NCI-H524 (cell line): ENCODE measurements around the gene GFRA1.

ENCODE experiments used
- DNase-seq, 2 experiments: peaks; one replicate each; lab custom pipeline; 2025; lab: John Stamatoyannopoulos, UW

The GFRA1 gene

GRCh38 chr10:116241085-116241484 lies 31.9 kb downstream of the GFRA1 start:
- no peak for DNase-seq

GRCh38 chr10:116240157-116240950 lies 32.7 kb downstream of the GFRA1 start:
- no peak for DNase-seq

DNA sequence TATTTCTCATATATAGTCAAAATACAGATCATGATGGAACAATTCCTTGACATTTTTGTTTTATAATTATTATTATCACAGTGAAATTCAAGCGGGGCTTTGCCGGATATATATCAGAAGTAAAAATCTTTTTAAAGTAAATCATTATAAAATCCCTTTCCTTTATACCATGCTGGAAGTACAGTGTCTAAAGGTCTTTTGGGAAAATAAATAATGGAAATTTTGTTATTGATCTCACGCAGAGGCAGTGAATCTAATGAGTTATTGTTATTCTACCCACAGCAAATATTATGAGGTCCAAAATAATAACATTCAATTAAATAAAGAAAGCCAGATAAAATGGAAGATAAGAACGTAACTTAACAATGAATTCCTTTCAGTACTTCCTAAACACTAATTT lies 33.8 kb downstream of the GFRA1 start:
- DNase-seq, result no peak

DNA sequence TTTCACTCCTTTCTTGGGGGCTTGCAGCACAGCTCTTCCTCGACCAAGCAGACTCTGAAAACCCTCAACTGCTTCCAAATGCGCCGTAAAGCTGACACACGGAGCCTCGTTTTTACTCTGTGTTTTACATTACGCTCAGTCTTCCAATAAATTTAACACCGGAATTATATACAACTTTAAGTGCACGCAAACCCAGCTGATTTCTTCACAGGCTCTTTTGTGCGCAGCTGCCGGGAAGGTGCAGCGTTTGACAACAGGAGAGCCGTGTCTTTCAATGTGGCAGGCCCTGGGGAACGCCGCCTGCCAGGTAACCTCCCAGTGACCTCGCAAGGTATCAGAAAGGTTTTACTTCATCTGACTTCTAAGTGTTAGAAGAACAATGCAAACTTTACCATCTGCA lies 35.0 kb downstream of the GFRA1 start:
- DNase-seq, result no peak

GRCh38 chr10:116237260-116237659 lies 35.7 kb downstream of the GFRA1 start:
- no peak for DNase-seq

- no peak for DNase-seq
These were observed 39.8 kb downstream of the GFRA1 start for GRCh38 chr10:116233230-116233629.

DNA sequence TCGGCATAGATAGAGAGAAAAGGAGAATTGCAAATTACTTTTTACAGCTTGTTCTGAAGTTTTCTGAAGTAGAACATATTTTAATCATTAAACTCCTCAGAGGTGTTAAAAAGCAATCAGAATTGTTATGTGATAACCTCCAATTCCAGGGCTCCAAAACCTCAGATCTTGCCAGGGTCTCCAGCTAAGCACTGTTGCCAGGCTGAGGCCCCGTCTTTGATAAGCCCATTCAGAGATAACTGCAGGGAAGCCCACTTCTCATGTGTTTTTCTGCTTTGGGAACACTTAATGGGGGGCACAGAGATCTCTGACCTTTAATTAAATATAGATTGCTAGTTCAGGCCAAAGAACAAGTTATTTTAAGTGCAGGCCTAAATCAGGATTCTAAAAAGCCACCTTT lies 40.4 kb downstream of the GFRA1 start:
- DNase-seq, result no peak

DNA sequence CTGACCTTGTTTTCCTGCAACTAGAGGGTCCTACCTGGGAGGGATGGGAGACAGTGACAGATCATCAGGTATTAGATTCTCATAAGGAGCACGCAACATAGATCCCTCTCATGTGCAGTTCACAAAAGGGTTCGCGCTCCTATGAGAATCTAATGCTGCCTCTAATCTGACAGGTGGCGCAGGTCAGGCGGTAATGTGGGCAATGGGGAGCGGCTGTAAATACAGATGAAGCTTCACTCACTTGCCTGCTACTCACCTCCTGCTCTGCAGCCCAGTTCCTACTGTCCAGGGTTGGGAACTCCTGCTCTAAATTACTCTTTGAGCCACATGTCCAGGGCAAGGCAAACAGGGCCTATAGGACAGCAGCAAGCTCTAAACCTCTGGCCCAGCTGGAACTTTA lies 46.2 kb downstream of the GFRA1 start:
- no peak for DNase-seq

GRCh38 chr10:116226053-116226452 lies 47.0 kb downstream of the GFRA1 start:
- DNase-seq, result no peak

- no peak for DNase-seq
These were observed 49.7 kb downstream of the GFRA1 start for GRCh38 chr10:116223289-116223688.

DNA sequence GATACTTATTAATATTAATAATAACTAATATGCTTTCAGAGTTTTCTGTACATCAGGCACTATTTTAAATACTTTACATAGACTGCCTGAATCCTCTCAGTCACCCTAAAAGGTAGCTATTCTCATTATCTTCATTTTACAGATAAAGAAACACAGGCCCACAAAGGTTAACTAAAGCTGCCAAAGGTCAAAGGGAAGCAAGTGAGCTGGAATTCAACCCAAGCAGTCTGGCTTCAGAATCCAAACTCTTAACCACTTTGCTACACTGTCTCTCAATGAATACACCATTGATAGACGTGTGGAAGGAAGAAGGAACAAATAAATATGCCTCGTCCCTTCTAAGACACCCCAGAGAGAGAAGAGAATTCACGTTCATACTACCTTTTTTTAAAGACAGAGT lies 52.0 kb downstream of the GFRA1 start:
- no peak for DNase-seq

GRCh38 chr10:116216676-116217075 lies 56.3 kb downstream of the GFRA1 start:
- no peak for DNase-seq

DNA sequence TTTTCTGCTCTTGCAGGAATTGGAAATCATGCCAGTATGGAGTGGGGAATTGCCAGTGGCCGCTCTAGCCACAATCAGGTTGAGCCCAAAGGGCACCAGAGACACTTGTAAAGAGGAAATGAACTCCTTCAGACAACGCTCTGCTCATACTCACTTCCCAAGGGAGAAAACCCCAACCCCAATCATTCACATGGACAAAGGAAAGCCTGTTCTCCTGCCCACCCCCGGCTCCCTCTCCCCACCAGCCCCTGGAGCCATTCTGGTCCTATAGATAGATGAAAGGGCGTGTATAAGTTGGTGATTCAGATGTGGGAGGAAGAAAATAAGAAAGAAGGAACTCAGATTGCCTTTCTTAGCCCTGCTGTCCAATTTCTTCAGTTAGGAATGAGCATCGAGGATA lies 57.4 kb downstream of the GFRA1 start:
- DNase-seq, result no peak

DNA sequence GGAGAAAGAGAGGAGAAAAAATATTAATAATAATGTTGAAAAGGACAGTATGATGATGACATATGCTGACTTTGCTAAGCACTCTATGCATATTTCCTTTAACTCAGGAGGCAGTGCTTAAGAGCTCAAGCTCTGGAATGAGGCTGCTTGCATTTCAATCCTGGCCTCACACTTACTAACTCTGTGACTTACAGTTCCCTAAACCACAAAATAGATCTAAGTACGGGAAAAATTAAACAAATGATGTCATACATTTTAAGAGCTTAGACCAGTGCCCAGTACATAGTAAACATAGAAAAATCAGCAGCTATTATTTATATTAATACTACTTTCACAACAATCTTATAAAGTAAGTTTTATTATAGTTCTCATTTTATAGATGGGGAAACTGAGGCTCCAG lies 61.3 kb downstream of the GFRA1 start:
- DNase-seq, result no peak

DNA sequence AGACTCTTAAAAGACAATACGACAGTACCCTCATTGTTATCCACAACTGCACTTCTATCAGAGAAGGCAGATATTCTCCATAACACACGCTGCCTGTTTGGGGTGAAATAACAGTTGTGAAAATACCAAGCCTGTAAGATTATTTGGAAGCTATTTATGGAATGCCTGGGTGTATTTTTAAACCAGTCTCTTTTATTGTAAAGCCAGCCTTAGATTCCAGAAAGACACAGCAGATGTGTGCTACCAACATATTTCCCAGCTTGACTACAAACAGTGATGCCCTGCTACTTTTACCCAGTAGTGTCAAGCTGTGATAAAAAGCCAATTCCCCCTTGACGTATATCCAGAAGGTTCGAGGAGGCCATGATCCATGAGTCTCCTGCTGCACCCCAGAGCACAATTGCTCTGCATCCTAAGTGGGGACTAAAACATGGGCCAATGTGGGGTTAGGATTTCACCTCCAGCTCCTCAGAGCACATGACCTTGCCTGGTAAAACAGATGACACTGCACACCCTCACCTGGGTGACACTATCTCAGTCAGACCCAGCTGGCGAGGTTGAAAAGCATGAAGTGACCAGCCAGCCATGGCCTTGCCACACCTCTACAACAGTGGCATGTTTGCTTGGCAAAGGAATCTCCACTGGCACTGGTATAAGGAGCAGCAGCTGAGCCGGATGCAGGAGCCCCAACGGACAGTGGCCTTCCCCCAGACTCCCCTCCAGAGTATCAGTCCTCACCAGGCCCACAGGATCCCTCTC lies 62.2 kb downstream of the GFRA1 start:
- DNase-seq, result no peak

DNA sequence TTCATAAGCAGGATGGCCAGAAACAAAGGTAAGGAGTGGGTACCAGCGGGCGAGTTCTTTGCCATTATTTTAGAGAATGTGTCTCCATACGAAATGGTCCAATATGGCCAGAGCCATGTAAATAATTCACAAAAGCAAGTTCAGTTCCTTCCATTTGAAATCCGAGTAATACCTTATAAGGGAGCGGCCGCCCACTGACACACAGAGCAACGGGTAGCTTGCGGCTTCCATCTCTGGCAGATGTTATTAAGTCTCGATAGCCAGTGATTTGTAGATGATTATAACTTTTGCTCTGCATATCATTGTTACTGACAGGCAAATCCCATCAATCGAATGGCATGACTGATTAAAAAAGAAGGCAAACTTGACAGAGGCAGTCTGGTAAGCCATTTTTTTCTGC lies 63.2 kb downstream of the GFRA1 start:
- no peak for DNase-seq

DNA sequence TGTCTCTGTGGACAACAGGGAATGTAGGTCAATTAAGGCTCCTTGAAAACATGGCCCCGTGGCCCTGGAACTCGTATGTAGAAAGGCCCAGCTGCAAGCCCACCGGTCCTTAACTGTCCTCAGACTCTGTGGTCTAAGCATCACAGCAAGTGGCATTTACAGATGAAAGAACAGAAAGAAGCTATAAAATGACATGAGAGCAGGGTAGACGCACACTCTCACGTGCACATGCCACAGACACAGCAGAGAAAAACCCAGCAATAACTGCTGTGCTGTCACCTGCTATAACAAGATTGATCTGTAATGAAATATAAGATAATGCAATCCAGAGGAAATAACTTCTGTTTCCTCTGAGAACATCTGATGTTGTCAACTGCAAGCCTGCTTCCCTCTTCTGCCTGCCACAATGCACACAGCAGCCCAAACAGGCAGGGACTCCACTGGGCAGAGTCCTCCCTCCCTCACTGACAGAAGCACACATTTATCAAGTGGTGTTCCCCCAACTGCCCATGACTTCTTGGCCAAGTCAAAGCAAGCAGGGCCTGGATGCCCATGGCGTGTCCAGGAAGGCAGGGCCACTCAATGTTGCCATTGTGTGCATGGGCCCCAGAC lies 63.9 kb downstream of the GFRA1 start:
- no peak for DNase-seq

DNA sequence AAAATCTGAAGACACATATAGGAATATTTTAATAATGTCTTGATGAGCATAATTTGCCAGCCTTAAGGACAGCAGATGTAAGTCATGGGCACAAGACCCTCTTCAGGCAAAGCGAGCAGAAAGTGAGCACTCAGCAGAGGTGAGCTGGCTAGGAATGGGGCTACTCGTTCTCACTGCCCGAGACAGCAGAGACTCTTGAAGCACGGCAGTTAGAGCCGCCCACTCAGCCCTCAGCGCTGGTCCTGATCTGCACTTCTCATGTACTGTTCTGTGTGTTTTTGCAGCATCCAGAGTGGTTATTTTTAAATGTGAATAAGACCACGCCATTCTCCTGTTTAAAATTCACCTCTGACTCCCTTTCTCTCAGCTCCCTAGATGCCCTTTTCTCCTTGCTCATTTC lies 65.3 kb downstream of the GFRA1 start:
- DNase-seq, result no peak

GRCh38 chr10:116203661-116204060 lies 69.3 kb downstream of the GFRA1 start:
- DNase-seq, result no peak

- no peak for DNase-seq
These were observed 71.2 kb downstream of the GFRA1 start for GRCh38 chr10:116201670-116202430.

- DNase-seq, result no peak
These were observed 72.0 kb downstream of the GFRA1 start for GRCh38 chr10:116201011-116201410.

DNA sequence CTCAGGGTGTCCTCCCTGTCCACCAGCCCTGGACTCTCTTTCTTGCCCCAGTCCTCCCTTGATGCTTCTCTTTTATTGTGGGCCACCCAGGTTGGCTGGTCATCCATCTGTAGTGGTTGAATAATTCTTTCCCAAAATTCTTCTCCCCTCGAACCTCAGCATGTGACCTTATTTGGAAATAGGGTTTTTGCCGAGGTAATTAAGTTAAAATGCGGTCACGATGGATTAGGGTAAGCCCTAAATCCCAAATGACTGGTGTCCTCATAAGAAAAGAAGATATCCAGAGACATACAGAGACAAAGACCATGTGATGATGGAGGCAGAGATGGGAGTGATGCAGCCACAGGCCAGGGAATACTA lies 74.3 kb downstream of the GFRA1 start:
- no peak for DNase-seq
